Peyer's patch (tissue), 4 donors: ENCODE measurements around the gene RBM6. TPM values are rescaled to one million over a fixed set of nuclear protein-coding genes. Genes with fewer than 3 reads are reported as not detected.
"Not testable (repeated sequence)": the region's sequence is repeated elsewhere in the genome, so short reads cannot be mapped to it uniquely, and the experiment has no call there.

ENCODE experiments used
- DNase-seq, 3 donors: peaks; one replicate each; pipeline ENCODE4 v3.0.0-alpha.2; 2017 to 2019
- H3K27ac ChIP-seq, 4 donors: fragments of 200-600 bp; sonication (generic); one replicate each; pipeline ENCODE4 v1.5.1; 2016 to 2019
- H3K27me3 ChIP-seq, 2 donors: fragments of 200-600 bp; sonication (generic); one replicate each; pipeline ENCODE4 v1.5.1; 2019
- H3K36me3 ChIP-seq, 3 donors: fragments of 200-600 bp; sonication (generic); one replicate each; pipeline ENCODE4 v1.5.1; 2016 to 2019
- H3K4me1 ChIP-seq, 4 donors: fragments of 200-600 bp; sonication (generic); one replicate each; pipeline ENCODE4 v1.5.1; 2016 to 2019
- H3K4me3 ChIP-seq, 4 donors: fragments of 200-600 bp; sonication (generic); 1 replicate in 3 of 4; 2 replicates in 1 of 4; pipeline ENCODE4 v1.5.1; 2016 to 2019; ENCODE audit warnings: mild to moderate bottlenecking in 1 of 4
- H3K9me3 ChIP-seq, 4 donors: fragments of 200-600 bp; sonication (generic); one replicate each; pipeline ENCODE4 v1.5.1; 2016 to 2019; ENCODE audit warnings: mild to moderate bottlenecking in 1 of 4
- POLR2A ChIP-seq, 2 donors: fragments of 450-650 bp; IDR thresholded peaks; one replicate each; pipeline ENCODE4 v1.5.1; 2017; ENCODE audit warnings: antibody characterized with exemption in 2 of 2, mild to moderate bottlenecking in 2 of 2, moderate library complexity in 2 of 2
- total RNA-seq, 4 donors: library from RNA; depleted of rRNA; stranded (reverse); fragments of >200 nt; gene quantifications; one replicate each; pipeline ENCODE4 v1.1.0, GENCODE V29; 2016
- TF ChIP-seq, protein P1 (sequence below), 6 experiments: fragments of 450-650 bp in 4 of 6; fragments of 200-600 bp in 2 of 6; sonication (generic) in 1 of 6; IDR thresholded peaks; one replicate each; pipeline ENCODE4 v1.5.1; 2017 to 2019; ENCODE audit warnings: antibody characterized with exemption in 6 of 6, mild to moderate bottlenecking in 3 of 6, moderate library complexity in 1 of 6

The RBM6 gene
- total RNA-seq, 4 donors from 2014 or later = 111 to 858 (median 241) TPM

DNA sequence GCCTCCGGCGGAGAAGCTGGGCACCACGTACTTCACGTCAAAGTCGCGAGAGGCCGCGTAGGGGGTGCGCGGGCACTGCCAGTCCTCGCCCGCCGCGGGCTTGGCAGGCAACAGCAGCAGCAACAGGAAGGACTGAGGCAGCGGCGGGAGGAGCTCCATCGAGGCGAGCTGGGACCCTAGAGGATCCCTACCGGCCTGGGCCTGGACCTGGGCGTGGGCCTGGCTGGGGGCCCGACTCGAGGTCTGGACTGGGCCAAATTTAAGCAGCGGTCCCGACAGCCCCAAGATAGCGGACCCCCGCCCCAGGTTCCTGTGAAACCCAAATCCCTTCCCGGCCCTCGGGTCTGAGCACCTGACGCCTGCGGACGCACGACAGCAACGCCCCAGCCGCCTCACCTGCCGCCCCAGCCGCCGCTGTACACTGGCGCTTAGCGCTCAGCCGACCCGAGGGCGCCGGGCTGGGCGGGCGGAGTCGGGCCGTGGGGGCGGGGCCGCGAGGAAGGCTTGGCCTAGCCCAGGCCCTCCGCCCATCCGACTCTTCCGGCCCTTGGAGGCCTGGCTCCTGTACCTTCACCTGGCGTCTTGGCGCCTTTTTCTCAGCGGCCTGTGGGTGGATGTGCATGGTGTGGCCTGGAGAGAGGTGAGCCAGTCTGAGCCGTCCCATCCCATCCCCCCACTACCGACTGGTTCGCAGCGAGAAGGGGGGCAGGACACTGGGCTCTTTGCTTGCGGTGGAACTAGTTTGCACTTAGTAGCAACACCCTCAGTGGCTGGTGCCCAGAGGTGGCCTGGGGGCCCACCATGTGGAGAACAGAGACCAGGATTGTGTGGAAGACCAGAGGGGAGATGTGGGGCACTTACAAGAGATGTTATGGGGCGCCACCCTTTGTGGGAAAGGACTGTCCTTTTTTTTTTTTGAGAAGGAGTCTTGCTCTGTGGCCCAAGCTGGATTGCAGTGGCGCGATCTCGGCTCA, 36.2 kb upstream of the RBM6 start, which contains the start of gene MST1R:
TSS of gene MST1R (minus strand) at position 423 of the 974 bp plus-strand sequence. CDS start at position 159, 264 bp downstream.
- TF ChIP-seq, protein P1, sequence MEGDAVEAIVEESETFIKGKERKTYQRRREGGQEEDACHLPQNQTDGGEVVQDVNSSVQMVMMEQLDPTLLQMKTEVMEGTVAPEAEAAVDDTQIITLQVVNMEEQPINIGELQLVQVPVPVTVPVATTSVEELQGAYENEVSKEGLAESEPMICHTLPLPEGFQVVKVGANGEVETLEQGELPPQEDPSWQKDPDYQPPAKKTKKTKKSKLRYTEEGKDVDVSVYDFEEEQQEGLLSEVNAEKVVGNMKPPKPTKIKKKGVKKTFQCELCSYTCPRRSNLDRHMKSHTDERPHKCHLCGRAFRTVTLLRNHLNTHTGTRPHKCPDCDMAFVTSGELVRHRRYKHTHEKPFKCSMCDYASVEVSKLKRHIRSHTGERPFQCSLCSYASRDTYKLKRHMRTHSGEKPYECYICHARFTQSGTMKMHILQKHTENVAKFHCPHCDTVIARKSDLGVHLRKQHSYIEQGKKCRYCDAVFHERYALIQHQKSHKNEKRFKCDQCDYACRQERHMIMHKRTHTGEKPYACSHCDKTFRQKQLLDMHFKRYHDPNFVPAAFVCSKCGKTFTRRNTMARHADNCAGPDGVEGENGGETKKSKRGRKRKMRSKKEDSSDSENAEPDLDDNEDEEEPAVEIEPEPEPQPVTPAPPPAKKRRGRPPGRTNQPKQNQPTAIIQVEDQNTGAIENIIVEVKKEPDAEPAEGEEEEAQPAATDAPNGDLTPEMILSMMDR (IDR thresholded peaks at IDR 0.05) = peak in 4 of 6 experiments; percentile 4 to 51 (median 44)
- TF ChIP-seq POLR2A (IDR thresholded peaks at IDR 0.05) = peak; percentile 97

DNA sequence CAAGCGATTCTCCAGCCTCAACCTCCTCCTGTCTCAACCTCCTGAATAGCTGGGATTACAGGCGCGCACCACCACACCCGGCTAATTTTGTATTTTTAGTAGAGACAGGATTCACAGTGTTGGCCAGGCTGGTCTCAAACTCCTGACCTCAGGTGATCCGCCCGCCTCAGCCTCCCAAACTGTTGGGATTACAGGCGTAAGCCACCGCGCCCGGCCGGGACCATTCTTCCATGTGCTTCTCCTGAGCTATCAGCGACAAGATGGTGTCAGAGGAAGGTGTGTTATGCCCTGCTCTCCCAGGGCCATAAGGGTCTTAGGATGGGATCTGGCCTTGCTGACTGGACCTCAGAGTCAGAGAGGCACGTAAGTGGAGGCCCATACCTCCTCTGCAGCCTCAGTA, 35.5 kb upstream of the RBM6 start:
- H3K27ac ChIP-seq = peak overlapping the region; percentile 55 to 97 (median 81)
- H3K36me3 ChIP-seq, DNase-seq, H3K9me3 ChIP-seq, H3K27me3 ChIP-seq: not testable (repeated sequence)
- H3K4me1 ChIP-seq = peaks cover 3 to 69% (median 8%) of the 10 kb centered on the region in 4 donors
- H3K4me3 ChIP-seq = peak overlapping the region in 1 of 4 donors; percentile 66

More for the DNA sequence above, 36.2 kb upstream of the RBM6 start, which contains the start of gene MST1R:
- Histone ChIP-seq H3K27ac (peak within 1 kb of the TSS; percentile 55 to 97 (median 86)), H3K4me3 (peak within 1 kb of the TSS; percentile 41 to 66 (median 53)), H3K27me3 (no peaks in the 10 kb centered on the region), H3K9me3 (no peaks in the 10 kb centered on the region), H3K36me3 (peaks cover 0 to 2% (median 0%) of the 10 kb centered on the region in 3 donors), H3K4me1 (peaks cover 3 to 69% (median 8%) of the 10 kb centered on the region in 4 donors)
- DNase-seq = peak; percentile 80 to 96 (median 95)

DNA sequence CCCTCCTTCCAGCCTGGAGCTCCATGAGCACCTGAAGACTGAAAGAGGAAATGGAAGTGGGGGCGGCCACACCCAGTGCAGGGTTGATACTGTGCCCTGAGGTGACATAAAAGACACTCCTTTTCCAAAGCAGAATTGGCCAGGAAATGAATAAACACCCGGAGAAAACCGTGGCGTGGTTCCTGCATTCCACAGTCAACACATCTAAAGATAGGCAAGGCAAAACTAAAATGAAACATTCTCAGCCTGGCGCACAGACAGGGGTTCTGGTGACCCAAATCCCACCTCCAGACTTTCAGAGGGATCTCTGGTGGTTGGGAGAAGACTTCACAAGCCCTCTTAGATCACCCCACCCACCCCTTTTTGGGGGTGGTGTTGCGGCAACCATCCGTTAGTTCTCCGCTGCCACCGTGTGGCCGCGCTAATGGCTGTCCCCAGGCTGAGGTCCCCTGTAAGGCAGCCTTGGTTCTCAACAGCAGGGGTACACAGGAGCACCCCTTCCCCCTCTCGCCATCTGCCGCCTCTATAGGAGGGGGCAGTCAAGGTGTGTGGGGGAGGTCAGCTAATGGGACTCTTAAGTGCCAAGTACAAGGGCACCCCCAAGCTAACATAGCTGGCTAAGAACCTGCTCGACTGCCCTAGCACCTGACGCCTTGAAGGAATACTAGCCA, 33.7 kb upstream of the RBM6 start:
- Histone ChIP-seq H3K27ac (peak overlapping the region in 3 of 4 donors; percentile 79 to 89 (median 83)), H3K4me1 (peaks cover 3 to 54% (median 8%) of the 10 kb centered on the region in 4 donors), H3K27me3 (no peaks in the 10 kb centered on the region), H3K9me3 (no peaks in the 10 kb centered on the region), H3K36me3 (peaks cover 0 to 27% (median 0%) of the 10 kb centered on the region in 3 donors), H3K4me3 (peak overlapping the region in 2 of 4 donors; percentile 37 to 44)
- peak; percentile 34 to 83 (median 79) for DNase-seq
- TF ChIP-seq, protein P1 (IDR thresholded peaks at IDR 0.05) = peak in 5 of 6 experiments; percentile 8 to 78 (median 70)
- TF ChIP-seq POLR2A (IDR thresholded peaks at IDR 0.05) = peak in 1 of 2 donors; percentile 72

DNA sequence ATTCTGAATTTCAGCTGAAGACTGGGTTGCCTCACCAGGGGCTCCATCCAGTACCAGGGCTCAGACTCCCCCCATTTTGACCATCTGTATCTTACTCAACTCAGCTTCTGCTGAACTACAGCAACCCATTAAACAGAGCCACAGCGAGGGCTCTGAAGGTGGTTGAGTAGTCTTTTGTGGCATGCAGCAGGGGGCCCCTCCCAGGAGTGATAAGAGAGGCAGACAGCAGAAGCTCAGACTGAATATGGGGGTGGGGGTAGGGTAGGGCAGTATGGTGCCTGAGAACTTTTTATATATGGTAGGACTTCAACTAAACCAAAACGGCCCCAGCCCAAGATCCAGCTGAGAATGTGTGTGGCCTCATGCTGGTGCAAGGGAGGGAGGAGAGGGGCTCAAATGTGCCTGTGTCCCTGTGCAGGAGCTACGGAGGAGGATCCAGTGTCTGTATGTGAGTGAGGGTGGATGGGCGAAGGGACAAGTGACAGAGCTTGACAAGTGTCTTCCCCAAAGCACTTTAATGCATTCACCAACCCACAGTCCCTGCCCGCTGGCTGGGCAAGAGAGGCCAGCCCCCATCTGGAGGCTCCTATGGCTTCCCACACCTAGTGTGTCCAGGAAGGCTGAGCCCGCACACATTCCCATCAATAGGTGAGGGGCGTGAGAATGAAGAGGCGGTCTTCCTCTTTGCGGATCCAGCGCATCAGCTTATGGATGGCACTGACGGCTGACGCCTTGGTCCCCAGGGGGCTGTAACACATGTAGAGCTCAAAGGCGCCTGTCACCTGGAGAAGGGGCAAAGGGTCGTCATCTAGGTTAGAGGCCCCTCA, 31.4 kb upstream of the RBM6 start:
- no peak for DNase-seq
- Histone ChIP-seq H3K27ac (no peak overlapping the region), H3K36me3 (peaks cover 0 to 47% (median 0%) of the 10 kb centered on the region in 3 donors), H3K9me3 (no peaks in the 10 kb centered on the region), H3K4me1 (peaks cover 3 to 36% (median 7%) of the 10 kb centered on the region in 4 donors), H3K4me3 (no peak overlapping the region), H3K27me3 (no peaks in the 10 kb centered on the region)
- TF ChIP-seq, protein P1 (IDR thresholded peaks at IDR 0.05) = no peak
- TF ChIP-seq POLR2A (IDR thresholded peaks at IDR 0.05) = no peak

DNA sequence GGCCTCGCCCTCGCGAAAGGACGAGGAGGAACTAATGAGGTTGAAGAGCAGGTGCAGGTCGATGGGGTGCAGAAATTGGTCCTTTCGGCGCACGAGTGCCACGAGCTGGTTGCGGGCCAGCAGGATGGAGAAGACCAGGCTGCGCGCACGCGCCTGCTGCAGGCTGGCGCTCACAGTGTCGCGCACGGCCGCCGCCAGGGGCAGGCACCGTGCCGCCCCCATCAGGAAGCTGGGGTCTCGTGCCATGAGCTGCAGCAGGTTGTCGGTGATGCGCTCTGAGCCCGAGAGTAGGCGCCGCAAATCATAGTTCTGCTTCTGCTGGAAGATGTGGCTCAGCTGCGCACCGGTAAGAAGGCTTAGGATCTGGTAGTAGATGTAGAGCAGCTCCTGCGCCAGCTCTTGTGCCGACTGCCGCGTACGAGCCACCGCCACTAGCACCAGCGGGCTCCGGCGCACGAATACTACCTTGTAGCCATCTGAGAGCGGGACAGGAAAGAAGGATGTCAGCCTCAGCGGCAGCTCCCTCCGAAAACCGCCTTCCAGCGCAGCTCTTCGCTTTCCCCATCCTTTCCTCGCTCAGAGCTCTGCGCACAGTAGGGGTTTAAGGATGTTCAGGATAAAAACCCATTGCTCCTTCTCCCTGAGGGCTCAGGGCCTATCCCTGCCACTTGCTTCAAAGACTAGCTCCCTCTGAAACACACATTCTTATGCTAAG, 29.4 kb upstream of the RBM6 start:
- Histone ChIP-seq H3K4me3 (no peak overlapping the region), H3K9me3 (no peaks in the 10 kb centered on the region), H3K4me1 (peaks cover 0 to 21% (median 3%) of the 10 kb centered on the region in 4 donors), H3K27me3 (no peaks in the 10 kb centered on the region), H3K27ac (no peak overlapping the region), H3K36me3 (peaks cover 0 to 47% (median 0%) of the 10 kb centered on the region in 3 donors)
- DNase-seq = no peak
- TF ChIP-seq POLR2A (IDR thresholded peaks at IDR 0.05) = no peak
- TF ChIP-seq, protein P1 (IDR thresholded peaks at IDR 0.05) = no peak
